Measurements from ENCODE around the gene HNRNPM.

HNRNPM gene

DNA sequence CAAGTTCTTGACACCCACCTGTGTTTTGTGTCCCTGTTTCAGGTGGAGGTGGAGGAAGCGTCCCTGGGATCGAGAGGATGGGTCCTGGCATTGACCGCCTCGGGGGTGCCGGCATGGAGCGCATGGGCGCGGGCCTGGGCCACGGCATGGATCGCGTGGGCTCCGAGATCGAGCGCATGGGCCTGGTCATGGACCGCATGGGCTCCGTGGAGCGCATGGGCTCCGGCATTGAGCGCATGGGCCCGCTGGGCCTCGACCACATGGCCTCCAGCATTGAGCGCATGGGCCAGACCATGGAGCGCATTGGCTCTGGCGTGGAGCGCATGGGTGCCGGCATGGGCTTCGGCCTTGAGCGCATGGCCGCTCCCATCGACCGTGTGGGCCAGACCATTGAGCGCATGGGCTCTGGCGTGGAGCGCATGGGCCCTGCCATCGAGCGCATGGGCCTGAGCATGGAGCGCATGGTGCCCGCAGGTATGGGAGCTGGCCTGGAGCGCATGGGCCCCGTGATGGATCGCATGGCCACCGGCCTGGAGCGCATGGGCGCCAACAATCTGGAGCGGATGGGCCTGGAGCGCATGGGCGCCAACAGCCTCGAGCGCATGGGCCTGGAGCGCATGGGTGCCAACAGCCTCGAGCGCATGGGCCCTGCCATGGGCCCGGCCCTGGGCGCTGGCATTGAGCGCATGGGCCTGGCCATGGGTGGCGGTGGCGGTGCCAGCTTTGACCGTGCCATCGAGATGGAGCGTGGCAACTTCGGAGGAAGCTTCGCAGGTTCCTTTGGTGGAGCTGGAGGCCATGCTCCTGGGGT, 41.0 kb downstream of the HNRNPM start:
- no peak for DNase-seq (ENCODE audit: low read depth)

DNA sequence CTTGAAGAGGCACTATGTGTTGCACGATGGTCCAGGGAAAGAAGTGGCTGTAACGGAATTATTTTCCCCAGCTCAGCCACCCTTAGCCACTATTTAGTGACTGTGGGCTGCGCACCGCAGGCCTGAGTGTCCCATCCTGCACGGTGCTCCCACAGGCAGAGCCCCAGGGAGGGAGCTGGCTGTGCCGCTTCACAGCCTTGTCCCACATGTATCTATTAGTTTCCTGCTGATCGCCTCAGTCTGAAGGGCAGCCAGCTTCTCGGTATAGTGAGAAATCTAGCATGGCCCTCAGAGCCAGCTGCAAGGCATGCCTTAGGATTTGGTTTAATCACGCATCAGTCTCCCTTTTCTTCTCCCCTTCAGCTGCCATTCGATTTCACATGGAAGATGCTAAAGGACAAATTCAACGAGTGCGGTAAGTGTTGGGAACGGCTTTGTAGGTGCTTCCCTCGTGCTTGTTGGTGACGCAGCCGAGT, 41.9 kb downstream of the HNRNPM start:
- DNase-seq (ENCODE audit: low read depth) = no peak

- no peak for DNase-seq (ENCODE audit: low read depth)
Observed at GRCh38 chr19:8487137-8487851, 42.5 kb downstream of the HNRNPM start.

DNA sequence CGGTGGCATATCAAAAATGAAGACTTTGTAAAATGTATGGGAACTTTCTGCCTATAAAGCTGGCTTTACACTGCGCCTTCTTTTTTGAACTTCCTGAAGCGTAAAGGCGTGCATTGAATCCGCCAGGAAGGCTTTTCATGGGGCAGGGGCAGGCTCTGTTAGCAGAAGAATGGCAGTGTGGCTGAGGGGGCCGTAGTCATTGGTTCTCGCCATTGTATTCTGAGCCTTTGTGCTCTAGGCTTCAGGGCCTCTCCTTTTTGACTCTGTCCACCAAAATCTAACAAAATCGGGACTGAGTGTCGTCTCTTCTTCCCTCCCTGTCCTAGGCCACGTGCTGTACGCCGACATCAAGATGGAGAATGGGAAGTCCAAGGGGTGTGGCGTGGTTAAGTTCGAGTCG, 43.6 kb downstream of the HNRNPM start:
- no peak for DNase-seq (ENCODE audit: low read depth)

- no peak for DNase-seq (ENCODE audit: low read depth)
Observed at GRCh38 chr19:8489561-8490394, 45.0 kb downstream of the HNRNPM start.

DNA sequence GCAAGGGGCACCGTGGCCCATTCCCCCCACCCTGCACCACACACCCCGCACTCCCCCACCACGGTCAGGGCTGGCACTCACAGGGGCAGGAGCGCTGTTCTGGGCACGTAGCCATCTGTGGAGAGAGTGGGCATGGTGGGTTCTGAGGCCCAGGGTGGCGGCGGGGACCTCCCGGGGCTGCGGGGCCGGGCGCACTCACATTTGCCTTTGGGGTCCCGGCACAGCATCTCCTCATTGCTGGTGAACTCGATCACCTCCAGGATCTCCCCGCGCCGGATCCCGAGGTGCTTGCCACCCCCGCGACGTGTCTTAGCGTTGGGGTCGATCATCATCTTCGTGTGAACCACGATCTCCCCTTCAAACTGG, 45.6 kb downstream of the HNRNPM start:
- DNase-seq (ENCODE audit: low read depth) = no peak

DNA sequence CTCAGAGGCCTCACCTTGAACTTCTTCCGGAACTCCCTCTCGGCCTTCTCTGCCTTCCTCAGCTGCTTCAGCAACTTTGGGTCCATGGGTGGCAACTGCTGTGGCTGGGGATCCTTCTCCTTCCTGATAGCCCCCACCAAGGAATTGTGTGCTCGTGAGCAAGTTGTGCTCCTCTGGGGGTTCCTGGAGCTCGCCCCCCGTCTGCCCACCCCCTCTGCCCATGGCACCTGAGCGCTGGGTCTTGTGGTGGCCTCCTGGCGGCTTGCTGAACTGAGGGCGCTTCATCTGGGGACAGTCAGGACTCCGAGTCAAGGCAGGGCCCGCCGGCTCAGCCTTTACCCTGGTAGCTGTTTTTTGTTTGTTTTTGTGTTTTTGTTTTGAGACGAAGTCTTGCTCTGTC, 46.1 kb downstream of the HNRNPM start:
- DNase-seq (ENCODE audit: low read depth) = no peak

GRCh38 chr19:8491574-8491973, 46.8 kb downstream of the HNRNPM start:
- DNase-seq (ENCODE audit: low read depth) = no peak

GRCh38 chr19:8494158-8494557, 49.4 kb downstream of the HNRNPM start:
- no peak for DNase-seq (ENCODE audit: low read depth)

- no peak for DNase-seq (ENCODE audit: low read depth)
Observed at GRCh38 chr19:8498295-8498694, 53.5 kb downstream of the HNRNPM start.

- DNase-seq (ENCODE audit: low read depth) = no peak
Observed at GRCh38 chr19:8499048-8499833, 54.5 kb downstream of the HNRNPM start.

GRCh38 chr19:8500158-8500557, 55.4 kb downstream of the HNRNPM start:
- DNase-seq (ENCODE audit: low read depth) = no peak

- no peak for DNase-seq (ENCODE audit: low read depth)
Observed at GRCh38 chr19:8501516-8501915, 56.7 kb downstream of the HNRNPM start.

- DNase-seq (ENCODE audit: low read depth) = no peak
Observed at GRCh38 chr19:8501981-8502380, 57.2 kb downstream of the HNRNPM start.

- DNase-seq (ENCODE audit: low read depth) = no peak
Observed at GRCh38 chr19:8503510-8503909, 58.7 kb downstream of the HNRNPM start.

DNA sequence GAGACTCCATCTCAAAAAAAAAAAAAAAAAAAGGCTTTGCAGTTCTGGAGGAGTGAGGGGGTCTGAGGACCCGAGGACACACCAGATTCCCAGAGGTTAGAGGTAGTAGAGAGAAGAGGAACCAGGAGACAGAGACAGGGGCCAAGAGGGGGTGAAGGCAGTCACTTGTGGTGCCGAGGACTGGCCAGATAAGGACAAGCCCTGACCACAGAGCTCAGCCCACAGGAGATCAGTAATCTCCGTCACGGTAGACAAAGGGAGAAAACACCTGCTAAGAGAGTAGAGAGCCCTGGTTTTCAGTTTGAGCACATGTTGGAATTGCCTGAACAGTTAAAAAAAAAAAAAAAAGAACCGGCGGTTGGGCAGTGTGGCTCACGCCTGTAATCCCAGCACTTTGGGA, 59.4 kb downstream of the HNRNPM start:
- DNase-seq (ENCODE audit: low read depth) = no peak

DNA sequence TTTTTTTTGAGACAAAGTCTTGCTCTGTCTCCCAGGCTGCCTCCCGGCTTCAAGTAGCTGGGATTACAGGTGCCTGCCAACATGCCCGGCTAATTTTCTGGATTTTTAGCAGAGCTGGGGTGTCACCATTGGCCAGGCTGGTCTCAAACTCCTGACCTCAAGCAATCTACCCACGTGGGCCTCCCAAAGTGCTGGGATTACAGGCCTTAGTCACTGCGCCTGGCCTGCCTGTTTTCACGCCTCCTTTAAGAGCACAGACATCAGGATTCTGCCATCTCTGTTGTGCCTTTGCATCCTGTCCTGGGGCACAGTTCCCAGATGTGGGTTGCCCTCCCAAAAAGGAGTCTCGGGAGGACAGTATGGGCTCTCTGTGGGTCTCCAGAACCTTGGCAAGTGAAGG, 60.1 kb downstream of the HNRNPM start:
- DNase-seq (ENCODE audit: low read depth) = no peak

- peak; percentile 28 for DNase-seq (ENCODE audit: low read depth)
Observed at GRCh38 chr19:8505680-8506401, 61.1 kb downstream of the HNRNPM start.

DNA sequence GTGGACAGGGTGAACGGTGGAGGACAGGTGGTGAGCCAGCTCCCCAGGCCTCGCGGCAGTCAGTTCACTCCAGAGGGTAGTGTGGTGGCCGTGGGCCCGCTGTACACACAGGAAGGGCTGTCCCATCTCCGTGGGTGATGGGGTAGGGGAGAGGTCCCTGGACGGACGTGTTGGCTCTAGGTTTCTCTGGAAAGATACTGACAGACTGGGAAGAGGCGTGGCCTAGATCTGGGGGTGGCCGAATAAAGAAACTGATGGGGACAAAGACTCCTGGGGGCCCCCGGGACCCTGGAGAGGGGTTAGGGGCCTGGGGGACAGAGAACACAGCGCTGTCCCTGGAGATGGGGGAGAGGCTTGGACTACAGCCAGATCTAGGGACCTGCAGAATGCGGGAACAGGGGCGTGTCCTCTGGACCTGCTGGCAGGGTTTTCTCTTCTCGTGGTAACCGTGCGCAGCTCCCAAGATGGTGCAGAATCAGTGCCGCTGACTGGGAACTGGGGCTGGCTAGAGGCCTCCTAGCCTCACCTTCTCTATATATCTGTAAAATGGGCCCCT, 61.7 kb downstream of the HNRNPM start:
- no peak for DNase-seq (ENCODE audit: low read depth)

DNA sequence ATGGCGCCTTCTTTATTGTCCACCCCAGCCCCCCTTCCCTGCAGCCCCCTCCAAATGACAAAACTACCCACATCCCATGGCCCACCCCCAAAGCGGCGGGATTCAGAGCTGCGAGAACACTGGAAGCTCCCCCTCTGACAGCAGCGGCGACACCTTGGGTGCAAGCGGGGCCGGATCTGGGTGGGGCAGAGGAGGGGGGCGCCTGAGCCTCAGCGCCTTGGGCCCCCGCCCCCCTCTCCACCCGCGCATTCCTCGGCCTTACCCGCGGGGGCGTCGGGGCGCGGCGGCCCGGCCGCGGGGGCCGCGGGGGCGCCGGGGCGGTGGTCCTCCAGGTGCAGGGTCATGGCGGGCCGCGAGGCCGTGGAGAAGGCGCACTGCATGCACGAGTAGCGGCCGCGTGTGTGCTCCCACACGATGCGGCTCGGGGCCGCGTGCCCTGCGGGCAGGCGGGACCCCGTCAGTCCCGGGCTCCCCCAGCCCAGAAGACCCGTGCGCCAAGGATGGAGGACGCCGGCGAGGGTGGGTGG, 65.9 kb downstream of the HNRNPM start:
- no peak for DNase-seq (ENCODE audit: low read depth)

Measured in stromal cell of bone marrow (primary cell).